ENCODE measurements around the gene ZEB2. TPM values are rescaled to one million over a fixed set of nuclear protein-coding genes. Genes with fewer than 3 reads are reported as not detected.

ZEB2 gene
- total RNA-seq, 1 donor from 2014 or later: 95.4 TPM

- H3K36me3 Mint-ChIP-seq (ENCODE audit: low read depth): peaks cover 9% of the 10 kb centered on the region
- no peak for TF ChIP-seq CTCF (IDR thresholded peaks at IDR 0.05)
- H3K27ac Mint-ChIP-seq (ENCODE audit: unreplicated experiment): no peak overlapping the region
- no peak for DNase-seq (ENCODE audit: low spot score)
- no peaks in the 10 kb centered on the region for H3K9me3 Mint-ChIP-seq (ENCODE audit: low read depth)
- no peak overlapping the region for H3K4me3 Mint-ChIP-seq (ENCODE audit: unreplicated experiment)
- no peaks in the 10 kb centered on the region for H3K27me3 Mint-ChIP-seq (ENCODE audit: low read depth)
- peaks cover 45% of the 10 kb centered on the region for H3K4me1 Mint-ChIP-seq (ENCODE audit: low read depth)
These were observed 78.2 kb downstream of the ZEB2 start for GRCh38 chr2:144441711-144442141.

GRCh38 chr2:144439993-144440392 is 79.9 kb downstream of the ZEB2 start:
- Mint-ChIP-seq H3K4me1 (ENCODE audit: low read depth) (peaks cover 53% of the 10 kb centered on the region), H3K9me3 (ENCODE audit: low read depth) (no peaks in the 10 kb centered on the region), H3K4me3 (ENCODE audit: unreplicated experiment) (no peak overlapping the region)

GRCh38 chr2:144438801-144439631 is 80.9 kb downstream of the ZEB2 start:
- Mint-ChIP-seq H3K9me3 (ENCODE audit: low read depth) (no peaks in the 10 kb centered on the region), H3K4me3 (ENCODE audit: unreplicated experiment) (no peak overlapping the region), H3K4me1 (ENCODE audit: low read depth) (peaks cover 49% of the 10 kb centered on the region), H3K27me3 (ENCODE audit: low read depth) (no peaks in the 10 kb centered on the region), H3K27ac (ENCODE audit: unreplicated experiment) (no peak overlapping the region), H3K36me3 (ENCODE audit: low read depth) (peaks cover 4% of the 10 kb centered on the region)
- TF ChIP-seq CTCF (IDR thresholded peaks at IDR 0.05): no peak
- no peak for DNase-seq (ENCODE audit: low spot score)

More at GRCh38 chr2:144439993-144440392, 79.9 kb downstream of the ZEB2 start:
- TF ChIP-seq CTCF (IDR thresholded peaks at IDR 0.05): no peak
- H3K27ac Mint-ChIP-seq (ENCODE audit: unreplicated experiment): no peak overlapping the region
- DNase-seq (ENCODE audit: low spot score): no peak
- peaks cover 1% of the 10 kb centered on the region for H3K36me3 Mint-ChIP-seq (ENCODE audit: low read depth)
- no peaks in the 10 kb centered on the region for H3K27me3 Mint-ChIP-seq (ENCODE audit: low read depth)

- Mint-ChIP-seq H3K36me3 (ENCODE audit: low read depth) (peaks cover 4% of the 10 kb centered on the region), H3K4me3 (ENCODE audit: unreplicated experiment) (no peak overlapping the region), H3K27me3 (ENCODE audit: low read depth) (no peaks in the 10 kb centered on the region), H3K9me3 (ENCODE audit: low read depth) (no peaks in the 10 kb centered on the region), H3K4me1 (ENCODE audit: low read depth) (peaks cover 50% of the 10 kb centered on the region), H3K27ac (ENCODE audit: unreplicated experiment) (peak overlapping the region; percentile 69)
- no peak for TF ChIP-seq CTCF (IDR thresholded peaks at IDR 0.05)
- no peak for DNase-seq (ENCODE audit: low spot score)
These were observed 82.3 kb downstream of the ZEB2 start for GRCh38 chr2:144437636-144438035.

GRCh38 chr2:144434425-144435222 is 85.3 kb downstream of the ZEB2 start:
- Mint-ChIP-seq H3K4me1 (ENCODE audit: low read depth) (peaks cover 47% of the 10 kb centered on the region), H3K27ac (ENCODE audit: unreplicated experiment) (no peak overlapping the region), H3K27me3 (ENCODE audit: low read depth) (no peaks in the 10 kb centered on the region), H3K36me3 (ENCODE audit: low read depth) (peaks cover 4% of the 10 kb centered on the region), H3K4me3 (ENCODE audit: unreplicated experiment) (no peak overlapping the region), H3K9me3 (ENCODE audit: low read depth) (no peaks in the 10 kb centered on the region)
- TF ChIP-seq CTCF (IDR thresholded peaks at IDR 0.05): no peak
- DNase-seq (ENCODE audit: low spot score): no peak
